GM21576 (cell line): ENCODE data around the gene KCNMB2.

Source experiments
- ATAC-seq: cut with Tn5 transposase; IDR thresholded peaks from one replicate; pipeline ENCODE4 v1.9.1; 2021; ENCODE audit warnings: mild to moderate bottlenecking, moderate library complexity; ENCODE audit not compliant: unreplicated experiment

The KCNMB2 gene

GRCh38 chr3:178634975-178635374 is 98.7 kb downstream of the KCNMB2 start:
- ATAC-seq = no peak

GRCh38 chr3:178637802-178638201 is 101.6 kb downstream of the KCNMB2 start:
- ATAC-seq = no peak

GRCh38 chr3:178645503-178645902 is 109.3 kb downstream of the KCNMB2 start:
- ATAC-seq = no peak

- no peak for ATAC-seq
Observed at GRCh38 chr3:178646186-178646862, 110.1 kb downstream of the KCNMB2 start.

GRCh38 chr3:178655488-178655887 is 119.3 kb downstream of the KCNMB2 start:
- no peak for ATAC-seq

- ATAC-seq = no peak
Observed at GRCh38 chr3:178658694-178659325, 122.6 kb downstream of the KCNMB2 start.

- peak; percentile 72 for ATAC-seq
Observed at GRCh38 chr3:178663201-178663934, 127.1 kb downstream of the KCNMB2 start.

GRCh38 chr3:178665747-178666146 is 129.5 kb downstream of the KCNMB2 start:
- ATAC-seq = no peak

GRCh38 chr3:178669022-178669601 is 132.9 kb downstream of the KCNMB2 start:
- peak; percentile 29 for ATAC-seq

GRCh38 chr3:178669758-178670157 is 133.5 kb downstream of the KCNMB2 start:
- ATAC-seq = peak; percentile 42

- ATAC-seq = peak; percentile 30
Observed at GRCh38 chr3:178671377-178671776, 135.1 kb downstream of the KCNMB2 start.

GRCh38 chr3:178671791-178672190 is 135.6 kb downstream of the KCNMB2 start:
- peak; percentile 39 for ATAC-seq

GRCh38 chr3:178672275-178672674 is 136.0 kb downstream of the KCNMB2 start:
- ATAC-seq = no peak

GRCh38 chr3:178673529-178673928 is 137.3 kb downstream of the KCNMB2 start:
- ATAC-seq = no peak

GRCh38 chr3:178676077-178676476 is 139.8 kb downstream of the KCNMB2 start:
- no peak for ATAC-seq

- peak; percentile 64 for ATAC-seq
Observed at GRCh38 chr3:178676942-178677790, 140.9 kb downstream of the KCNMB2 start.

- no peak for ATAC-seq
Observed at GRCh38 chr3:178677961-178678360, 141.7 kb downstream of the KCNMB2 start.

GRCh38 chr3:178680037-178680436 is 143.8 kb downstream of the KCNMB2 start:
- ATAC-seq = no peak

GRCh38 chr3:178680489-178680888 is 144.3 kb downstream of the KCNMB2 start:
- no peak for ATAC-seq

GRCh38 chr3:178684881-178685590 is 148.8 kb downstream of the KCNMB2 start:
- ATAC-seq = no peak
